HepG2 (cell line): Measurements from ENCODE around the gene GUCY1B1. TPM values are rescaled to one million over a fixed set of nuclear protein-coding genes. Genes with fewer than 3 reads are reported as not detected.

ENCODE experiments used
- ATAC-seq: fragments of 200-7000 bp; cut with Tn5 transposase; 3 replicates; pipeline ENCODE4 v1.9.1; 2020; ENCODE audit warnings: mild to moderate bottlenecking, moderate library complexity
- BruUV-seq: library from RNA; stranded (reverse); fragments of 400-500 nt; replicated peaks from 2 replicates; lab custom pipeline; 2021; lab: Mats Ljungman, UMichigan
- CTCF ChIA-PET: fragments of 300-600 bp; formaldehyde crosslinking; extraction: SDS; loops from one replicate; lab custom pipeline; 2021; ENCODE audit warnings: low total read pairs, inconsistent platforms, low intra/inter-chr PET ratio; lab: Yijun Ruan, JAX
- POLR2A ChIA-PET: fragments of 350-600 bp; sonication (Branson Sonifier 250); formaldehyde crosslinking; loops from one replicate; lab custom pipeline; 2020; ENCODE audit warnings: antibody characterized with exemption, inconsistent platforms; lab: Yijun Ruan, JAX
- DNase-seq: peaks from one replicate; pipeline ENCODE4 v3.0.0-alpha.2; 2015; ENCODE audit warnings: low spot score
- FAIRE-seq: peaks from 3 replicates; lab custom pipeline; 2011; peaks lifted over from hg19 to GRCh38; lab: Jason Lieb, UNC
- H2AFZ ChIP-seq: one replicate; pipeline ENCODE4 v1.6.1; 2011; ENCODE audit warnings: low read length, inconsistent platforms
- H3K27ac ChIP-seq: fragments of 300-600 bp; 3 replicates; pipeline ENCODE4 v1.8.0; 2011; ENCODE audit warnings: mixed run types, mild to moderate bottlenecking, mixed read lengths, low read length, inconsistent platforms; ENCODE audit not compliant: insufficient read depth; ENCODE audit errors: extremely low read length
- H3K27me3 ChIP-seq, 2 experiments: fragments of 200-600 bp in 1 of 2; 2 replicates in 1 of 2; 3 replicates in 1 of 2; pipeline versions ENCODE4 v1.6.0 to v1.8.0; 2011; ENCODE audit warnings: low read length in 2 of 2, mild to moderate bottlenecking in 2 of 2, moderate library complexity in 2 of 2, inconsistent platforms in 1 of 2; ENCODE audit not compliant: insufficient read depth in 2 of 2, control insufficient read depth in 1 of 2
- H3K36me3 ChIP-seq, 2 experiments: fragments of 200-600 bp in 1 of 2; replicated peaks in 1 of 2; 2 replicates in 1 of 2; 3 replicates in 1 of 2; pipeline versions ENCODE4 v1.5.1 to v1.8.0; 2011; ENCODE audit warnings: low read length in 2 of 2, inconsistent platforms in 1 of 2; ENCODE audit not compliant: insufficient read depth in 2 of 2, control insufficient read depth in 1 of 2
- H3K4me1 ChIP-seq: 2 replicates; pipeline ENCODE4 v1.5.1; 2012; ENCODE audit warnings: low read length, inconsistent platforms; ENCODE audit not compliant: insufficient read depth
- H3K4me2 ChIP-seq: 2 replicates; pipeline ENCODE4 v1.6.0; 2011; ENCODE audit warnings: low read depth, low read length, inconsistent platforms
- H3K4me3 ChIP-seq, 3 experiments: fragments of 200-600 bp in 1 of 3; sonication (generic), shearing (Covaris generic) in 1 of 3; replicated peaks in 1 of 3; 2 replicates each; pipeline ENCODE4 v1.5.1; 2011 to 2016; ENCODE audit warnings: low read length in 3 of 3, inconsistent platforms in 2 of 3, low read depth in 2 of 3, mild to moderate bottlenecking in 2 of 3, control low read depth in 1 of 3, mixed read lengths in 1 of 3; ENCODE audit not compliant: insufficient read depth in 1 of 3
- H3K79me2 ChIP-seq: one replicate; pipeline ENCODE4 v1.6.1; 2011; ENCODE audit warnings: low read length, inconsistent platforms; ENCODE audit not compliant: insufficient read depth
- H3K9ac ChIP-seq: 2 replicates; pipeline ENCODE4 v1.6.0; 2011; ENCODE audit warnings: mild to moderate bottlenecking, low read depth, low read length, inconsistent platforms; ENCODE audit not compliant: insufficient read depth
- H3K9me3 ChIP-seq: 2 replicates; pipeline ENCODE4 v1.5.1; 2012; ENCODE audit warnings: mild to moderate bottlenecking, low read length
- H4K20me1 ChIP-seq: 2 replicates; pipeline ENCODE4 v1.6.0; 2011; ENCODE audit warnings: inconsistent platforms, mild to moderate bottlenecking, low read length, moderate library complexity; ENCODE audit not compliant: insufficient read depth
- CCDC6 ChIP-seq: sonication (generic); formaldehyde crosslinking; IDR thresholded peaks from 2 replicates; pipeline ENCODE4 v1.8.1; 2022; ENCODE audit warnings: mild to moderate bottlenecking, missing genetic modification reagents, moderate library complexity
- ELF4 ChIP-seq: sonication (generic); formaldehyde crosslinking; IDR thresholded peaks from 2 replicates; pipeline ENCODE4 v1.5.0; 2020; ENCODE audit warnings: missing genetic modification reagents, mild to moderate bottlenecking, moderate library complexity, borderline replicate concordance
- ONECUT2 ChIP-seq: sonication (generic); formaldehyde crosslinking; IDR thresholded peaks from 2 replicates; pipeline ENCODE4 v1.4.0; 2020; ENCODE audit warnings: missing genetic modification reagents
- PHF21A ChIP-seq: sonication (generic); formaldehyde crosslinking; IDR thresholded peaks from 2 replicates; pipeline ENCODE4 v1.5.0; 2020; ENCODE audit warnings: mild to moderate bottlenecking, missing genetic modification reagents
- SMYD3 ChIP-seq: sonication (generic); formaldehyde crosslinking; IDR thresholded peaks from 2 replicates; pipeline ENCODE4 v1.8.1; 2023; ENCODE audit warnings: mild to moderate bottlenecking, missing genetic modification reagents
- TBX2 ChIP-seq: sonication (generic); formaldehyde crosslinking; IDR thresholded peaks from 2 replicates; pipeline ENCODE4 v1.5.0; 2020; ENCODE audit warnings: missing genetic modification reagents, mild to moderate bottlenecking, borderline replicate concordance
- THYN1 ChIP-seq: sonication (generic); formaldehyde crosslinking; IDR thresholded peaks from 2 replicates; pipeline ENCODE4 v1.8.1; 2023; ENCODE audit warnings: low read depth, mild to moderate bottlenecking, moderate library complexity, missing genetic modification reagents, borderline replicate concordance
- ZNF12 ChIP-seq: sonication (generic); formaldehyde crosslinking; IDR thresholded peaks from 2 replicates; pipeline ENCODE4 v1.5.0; 2020; ENCODE audit warnings: missing genetic modification reagents
- ZNF224 ChIP-seq: sonication (generic); formaldehyde crosslinking; IDR thresholded peaks from 2 replicates; pipeline ENCODE4 v1.5.0; 2020; ENCODE audit warnings: mild to moderate bottlenecking, missing genetic modification reagents
- ZNF552 ChIP-seq: sonication (generic); formaldehyde crosslinking; IDR thresholded peaks from 2 replicates; pipeline ENCODE4 v1.9.0; 2022; ENCODE audit warnings: missing genetic modification reagents, mild to moderate bottlenecking, borderline replicate concordance
- ZNF569 ChIP-seq: sonication (generic); formaldehyde crosslinking; IDR thresholded peaks from 2 replicates; pipeline ENCODE4 v1.5.0; 2020; ENCODE audit warnings: mild to moderate bottlenecking, missing genetic modification reagents, moderate library complexity, borderline replicate concordance
- ZNF660 ChIP-seq: sonication (generic); formaldehyde crosslinking; IDR thresholded peaks from 2 replicates; pipeline ENCODE4 v1.5.1; 2020; ENCODE audit warnings: mild to moderate bottlenecking, low read depth, missing genetic modification reagents, borderline replicate concordance
- WGBS: methylation state at CpG from one replicate; pipeline ENCODE4 v1.1.6; 2017; ENCODE audit warnings: low lambda C conversion rate; 5-methylcytosine and 5-hydroxymethylcytosine counted together
- in situ Hi-C: cut with HindIII; loops from 2 replicates; pipeline ENCODE4 v1.10.0; 2017; ENCODE audit warnings: low pct_unique_long_range_greater_than_20kb; ENCODE audit not compliant: extremely low pct_ligation_motif_present
- intact Hi-C: fragments of 100-400 bp; cut with micrococcal nuclease; formaldehyde crosslinking; loops from one replicate; pipeline ENCODE4 v1.10.0; 2022; ENCODE audit not compliant: unreplicated experiment
- polyA plus RNA-seq, 8 experiments: library from polyadenylated mRNA; depleted of rRNA in 3 of 8; stranded (reverse) in 7 of 8; unstranded in 1 of 8; fragments of >200 nt; fragmentation: Illumina TruSeq in 4 of 8; extraction: Trizol in 4 of 8; gene quantifications; 2 replicates each; pipeline versions ENCODE4 v1.2.1 to v1.2.3, GENCODE V29; 2011 to 2016; ENCODE audit warnings: low read depth in 4 of 8, missing spikeins in 1 of 8, mixed read lengths in 1 of 8; ENCODE audit not compliant: insufficient read depth in 1 of 8
- total RNA-seq, 5 experiments: library from RNA; depleted of rRNA; stranded (reverse); fragments of >200 nt; fragmentation: Illumina TruSeq; extraction: Trizol; gene quantifications; 2 replicates each; pipeline ENCODE4 v1.2.3, GENCODE V29; 2016; ENCODE audit warnings: low read depth in 1 of 5
- TF ChIP-seq, protein P1 (sequence below), 2 experiments: sonication (generic) in 1 of 2; formaldehyde crosslinking in 1 of 2; IDR thresholded peaks; 2 replicates each; pipeline versions ENCODE4 v1.4.0 to v1.6.1; 2018 to 2020; ENCODE audit warnings: missing genetic modification reagents in 2 of 2, borderline replicate concordance in 1 of 2, low read depth in 1 of 2, mild to moderate bottlenecking in 1 of 2, missing biosample characterization in 1 of 2
- TF ChIP-seq, protein P2 (sequence below): sonication (generic); formaldehyde crosslinking; conservative IDR thresholded peaks from 2 replicates; pipeline ENCODE4 v1.4.0; 2020; ENCODE audit warnings: missing genetic modification reagents

The GUCY1B1 gene
- total and polyA plus RNA-seq, 2 of the 13 experiments (the other 11 are each of a cell fraction or from before 2014, with no cell fraction given): not detected

DNA sequence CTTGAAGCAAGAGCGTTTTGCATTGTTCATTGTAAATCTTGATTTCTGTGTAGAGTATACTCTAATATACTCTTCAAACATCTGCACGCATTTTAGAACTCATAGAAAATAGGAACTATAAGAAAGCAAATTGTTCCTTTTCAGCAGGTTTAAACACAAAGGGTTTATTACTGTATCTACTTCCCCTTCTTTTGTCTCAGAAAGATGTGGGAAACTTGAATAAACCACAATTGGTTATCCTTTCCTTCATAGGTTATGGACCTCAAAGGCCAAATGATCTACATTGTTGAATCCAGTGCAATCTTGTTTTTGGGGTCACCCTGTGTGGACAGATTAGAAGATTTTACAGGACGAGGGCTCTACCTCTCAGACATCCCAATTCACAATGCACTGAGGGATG, 46.0 kb upstream of the GUCY1B1 start:
- 0% methylated on average over 3 of the region's 3 CpGs for WGBS

More for the DNA sequence above, 46.0 kb upstream of the GUCY1B1 start:
- CTCF ChIA-PET: no interaction called here
- Histone ChIP-seq H3K27ac (no peak overlapping the region), H4K20me1 (no peaks in the 10 kb centered on the region), H2AFZ (no peak overlapping the region), H3K27me3 (no peaks in the 10 kb centered on the region), H3K9ac (no peak overlapping the region), H3K9me3 (no peaks in the 10 kb centered on the region), H3K4me1 (no peaks in the 10 kb centered on the region), H3K4me3 (no peak overlapping the region), H3K79me2 (no peaks in the 10 kb centered on the region), H3K36me3 (no peaks in the 10 kb centered on the region), H3K4me2 (no peak overlapping the region)
- in situ Hi-C loops: no loop called here
- DNase-seq: no peak
- no peak for ATAC-seq
- intact Hi-C loops: no loop called here
- POLR2A ChIA-PET: no interaction called here
- FAIRE-seq: no peak
- BruUV-seq: no TSS peak
- TF ChIP-seq PHF21A (CRISPR knock-in tag): no peak
- TF ChIP-seq, protein P1, sequence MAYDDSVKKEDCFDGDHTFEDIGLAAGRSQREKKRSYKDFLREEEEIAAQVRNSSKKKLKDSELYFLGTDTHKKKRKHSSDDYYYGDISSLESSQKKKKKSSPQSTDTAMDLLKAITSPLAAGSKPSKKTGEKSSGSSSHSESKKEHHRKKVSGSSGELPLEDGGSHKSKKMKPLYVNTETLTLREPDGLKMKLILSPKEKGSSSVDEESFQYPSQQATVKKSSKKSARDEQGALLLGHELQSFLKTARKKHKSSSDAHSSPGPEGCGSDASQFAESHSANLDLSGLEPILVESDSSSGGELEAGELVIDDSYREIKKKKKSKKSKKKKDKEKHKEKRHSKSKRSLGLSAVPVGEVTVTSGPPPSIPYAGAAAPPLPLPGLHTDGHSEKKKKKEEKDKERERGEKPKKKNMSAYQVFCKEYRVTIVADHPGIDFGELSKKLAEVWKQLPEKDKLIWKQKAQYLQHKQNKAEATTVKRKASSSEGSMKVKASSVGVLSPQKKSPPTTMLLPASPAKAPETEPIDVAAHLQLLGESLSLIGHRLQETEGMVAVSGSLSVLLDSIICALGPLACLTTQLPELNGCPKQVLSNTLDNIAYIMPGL (CRISPR knock-in tag; IDR thresholded peaks at IDR 0.05; ENCODE audit: borderline replicate concordance in 1 of 2, low read depth in 1 of 2): no peak
- TF ChIP-seq ZNF12 (CRISPR knock-in tag): no peak
- TF ChIP-seq SMYD3 (CRISPR knock-in tag): no peak
- no peak for TF ChIP-seq THYN1
- TF ChIP-seq, protein P2, sequence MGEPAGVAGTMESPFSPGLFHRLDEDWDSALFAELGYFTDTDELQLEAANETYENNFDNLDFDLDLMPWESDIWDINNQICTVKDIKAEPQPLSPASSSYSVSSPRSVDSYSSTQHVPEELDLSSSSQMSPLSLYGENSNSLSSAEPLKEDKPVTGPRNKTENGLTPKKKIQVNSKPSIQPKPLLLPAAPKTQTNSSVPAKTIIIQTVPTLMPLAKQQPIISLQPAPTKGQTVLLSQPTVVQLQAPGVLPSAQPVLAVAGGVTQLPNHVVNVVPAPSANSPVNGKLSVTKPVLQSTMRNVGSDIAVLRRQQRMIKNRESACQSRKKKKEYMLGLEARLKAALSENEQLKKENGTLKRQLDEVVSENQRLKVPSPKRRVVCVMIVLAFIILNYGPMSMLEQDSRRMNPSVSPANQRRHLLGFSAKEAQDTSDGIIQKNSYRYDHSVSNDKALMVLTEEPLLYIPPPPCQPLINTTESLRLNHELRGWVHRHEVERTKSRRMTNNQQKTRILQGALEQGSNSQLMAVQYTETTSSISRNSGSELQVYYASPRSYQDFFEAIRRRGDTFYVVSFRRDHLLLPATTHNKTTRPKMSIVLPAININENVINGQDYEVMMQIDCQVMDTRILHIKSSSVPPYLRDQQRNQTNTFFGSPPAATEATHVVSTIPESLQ (CRISPR knock-in tag): no peak
- no peak for TF ChIP-seq TBX2 (CRISPR knock-in tag)
- TF ChIP-seq ZNF660 (CRISPR knock-in tag): no peak
- no peak for TF ChIP-seq ZNF224
- TF ChIP-seq CCDC6 (CRISPR knock-in tag): no peak
- no peak for TF ChIP-seq ZNF569 (CRISPR knock-in tag)
- no peak for TF ChIP-seq ONECUT2 (CRISPR knock-in tag)
- no peak for TF ChIP-seq ELF4 (CRISPR knock-in tag)
- TF ChIP-seq ZNF552 (CRISPR knock-in tag): no peak
- TF ChIP-seq, all 625 proteins: peak for 0
